ENCODE data around the gene TRNT1.

- TF ChIP-seq CTCF (IDR thresholded peaks at IDR 0.05 in 8 of 11, conservative IDR thresholded peaks at IDR 0.05 in 3 of 11) (no peak), POLR2A (IDR thresholded peaks at IDR 0.05) (no peak), POLR2AphosphoS5 (IDR thresholded peaks at IDR 0.05) (no peak)
Measured at GRCh38 chr3:3109407-3110298, 17.1 kb upstream of the TRNT1 start.
